NCI-H1694 treated with DMSO at 0.1 percent for 48 hours (cell line): ENCODE results near the gene LYL1.

Experiments used
- DNase-seq: peaks from one replicate; lab custom pipeline; 2025; lab: John Stamatoyannopoulos, UW

LYL1 gene

DNA sequence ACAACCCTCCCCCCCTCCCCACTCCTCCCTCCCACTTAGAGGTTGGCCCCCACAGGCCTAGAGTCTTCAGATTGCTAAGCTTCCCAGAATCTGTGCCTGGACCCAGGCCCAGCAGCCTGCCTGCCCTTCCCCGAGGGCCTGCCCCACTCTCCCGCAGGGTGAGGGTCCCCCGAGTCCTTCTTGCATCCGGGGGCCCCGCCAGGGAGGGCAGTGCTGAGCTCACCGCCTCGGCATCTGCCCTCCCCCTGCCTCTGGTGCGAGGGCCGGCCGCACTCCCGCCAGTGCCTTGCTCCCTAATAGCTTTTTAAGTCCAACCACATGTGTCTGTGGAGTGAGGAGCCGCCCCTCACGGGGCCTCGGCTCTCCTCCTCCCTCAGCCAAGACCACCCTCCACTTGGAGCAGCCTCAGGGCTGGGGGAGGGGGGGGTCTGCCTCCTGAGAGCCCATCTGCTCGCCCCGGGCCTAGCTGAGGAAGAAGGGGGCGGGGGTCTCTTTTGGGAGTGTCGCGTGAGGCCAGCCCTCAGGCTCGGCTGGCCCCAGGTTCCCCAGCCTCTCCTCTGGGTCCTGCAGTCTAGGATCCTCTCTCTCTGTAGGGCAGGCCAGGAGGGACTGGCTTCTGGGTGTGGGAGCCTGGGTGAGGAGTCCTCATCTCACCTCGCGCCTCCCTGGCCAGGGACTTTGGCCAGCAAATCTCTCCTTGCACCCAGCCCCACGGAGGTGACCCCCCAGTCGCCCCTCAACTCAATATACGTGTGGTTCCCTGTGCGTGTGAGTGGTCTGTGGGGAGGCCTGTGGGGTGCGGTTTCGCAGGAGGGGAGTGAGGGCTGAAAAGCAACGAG, 47.2 kb downstream of the LYL1 start:
- DNase-seq, result no peak

DNA sequence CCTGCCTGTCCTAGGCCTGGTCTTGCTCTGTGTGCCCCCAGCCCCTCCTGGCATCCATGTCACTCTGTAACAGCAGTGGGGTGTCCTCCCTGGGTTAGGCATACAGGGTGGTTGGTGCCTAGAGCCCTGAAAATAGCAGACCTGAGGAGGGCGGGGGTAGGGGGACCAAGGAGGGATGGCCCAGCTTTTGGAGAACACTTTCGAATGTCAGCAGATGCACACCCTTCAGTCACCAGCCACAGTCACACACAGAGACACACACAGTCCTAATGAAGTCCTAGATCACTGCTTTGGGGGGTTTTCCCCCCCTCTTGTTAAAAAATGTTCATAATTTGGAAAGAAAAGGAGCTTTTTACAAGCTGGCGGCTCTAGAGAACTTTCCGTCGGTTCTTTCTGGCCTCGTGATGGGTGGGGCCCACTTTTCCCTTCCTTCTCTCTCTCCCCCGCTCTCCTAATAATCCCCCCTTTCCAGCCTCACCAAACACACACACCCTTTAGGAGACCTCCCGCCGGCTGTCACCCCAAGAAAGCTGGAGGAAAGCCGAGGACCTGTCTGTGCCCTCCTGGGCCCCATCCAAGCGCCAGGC, 47.9 kb downstream of the LYL1 start:
- DNase-seq, result no peak

DNA sequence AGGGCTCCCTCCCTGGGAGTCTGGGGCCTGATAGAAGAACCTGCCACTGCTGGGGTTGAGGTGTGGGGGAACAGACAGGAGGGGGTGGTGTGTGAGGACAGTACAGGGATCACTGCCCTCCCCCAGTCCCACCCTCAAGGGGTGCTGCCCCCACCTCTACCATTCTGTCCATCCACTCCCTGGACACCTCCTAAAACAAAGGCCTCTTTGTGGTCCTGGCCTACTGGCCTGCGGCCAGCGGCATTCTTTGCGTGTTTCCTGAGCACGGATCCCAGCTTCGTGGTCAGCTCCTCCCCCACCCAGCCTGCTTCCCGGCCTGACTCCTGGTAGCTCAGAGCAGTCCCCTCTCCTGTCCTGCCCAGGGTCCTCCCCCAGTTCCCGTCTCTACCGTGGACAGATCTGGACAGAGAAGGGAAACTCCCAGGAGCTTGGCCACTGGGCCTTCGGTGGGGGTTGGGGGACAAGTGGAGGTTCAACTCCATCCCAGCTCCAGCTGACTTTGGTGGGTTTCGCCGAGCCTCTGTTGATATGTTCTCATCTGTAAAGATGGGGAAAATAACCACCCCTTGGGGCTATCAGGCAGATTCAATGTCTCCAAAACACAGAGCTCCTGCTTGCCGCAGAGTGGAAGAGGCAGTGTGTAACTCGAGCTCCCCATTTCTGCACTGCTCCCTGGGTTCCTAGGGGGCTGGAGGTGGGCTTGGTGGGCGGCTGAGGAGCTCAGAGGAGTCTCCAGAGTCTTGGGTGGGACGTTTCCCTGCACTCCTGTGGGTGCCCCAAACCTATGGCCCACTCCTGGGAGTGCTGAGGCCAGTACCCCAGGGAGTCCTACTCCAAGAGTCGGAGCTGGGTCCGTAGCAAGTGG, 48.7 kb downstream of the LYL1 start:
- no peak for DNase-seq

DNA sequence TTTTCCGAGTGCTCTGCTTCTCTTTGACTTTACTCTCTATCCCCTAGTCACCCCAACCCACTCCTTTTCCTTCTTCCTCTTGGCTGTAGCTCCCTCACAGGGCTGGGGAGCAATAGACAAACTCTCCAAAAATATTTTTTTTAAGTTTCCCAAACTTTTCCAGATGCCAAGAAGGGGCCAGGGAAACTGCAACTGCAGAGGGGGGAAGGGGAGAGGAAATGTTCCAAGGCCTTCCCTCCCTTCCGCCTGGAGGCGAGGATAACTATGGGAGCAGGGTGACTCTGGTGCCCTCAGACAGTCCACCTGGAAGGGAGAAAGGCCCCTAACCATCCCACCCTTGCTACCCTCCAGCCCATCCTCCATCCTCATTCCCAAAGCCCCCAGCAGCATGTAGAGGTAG, 49.4 kb downstream of the LYL1 start:
- DNase-seq, result no peak

DNA sequence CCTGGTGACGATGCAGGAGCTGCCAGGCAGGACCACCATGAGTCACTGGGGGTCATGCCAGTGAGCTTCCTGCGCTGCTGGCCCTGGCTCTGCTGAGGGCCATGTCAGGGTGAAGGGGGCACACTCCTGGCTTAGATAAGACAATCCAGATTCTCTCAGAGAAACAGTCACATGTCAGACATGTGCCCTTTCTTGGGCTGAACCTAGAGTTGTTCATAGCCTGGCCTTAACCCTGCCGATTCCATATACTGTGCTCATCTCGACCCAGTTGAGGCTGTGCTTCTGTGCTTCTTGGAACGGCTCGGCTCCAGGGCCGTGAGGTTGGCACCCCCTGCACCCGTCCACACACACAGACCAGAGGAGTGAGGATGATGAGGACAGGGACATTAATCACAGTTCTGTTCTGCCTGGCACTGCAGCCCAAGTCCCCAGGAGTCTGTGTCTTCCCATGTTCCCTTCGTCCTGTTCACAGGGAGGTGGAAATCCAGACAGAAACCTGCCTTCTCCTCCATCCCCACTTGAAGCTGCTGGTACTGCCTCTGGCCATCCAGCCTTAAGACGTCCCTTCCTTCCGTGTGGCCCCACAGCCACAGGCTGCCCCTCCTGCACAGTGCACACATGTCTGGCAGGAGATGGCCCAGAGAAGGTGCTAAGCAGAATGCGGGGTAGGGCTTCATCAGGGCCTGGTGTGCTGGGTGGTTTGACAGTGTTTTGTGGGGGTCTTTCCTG, 50.0 kb downstream of the LYL1 start:
- DNase-seq, result no peak

DNA sequence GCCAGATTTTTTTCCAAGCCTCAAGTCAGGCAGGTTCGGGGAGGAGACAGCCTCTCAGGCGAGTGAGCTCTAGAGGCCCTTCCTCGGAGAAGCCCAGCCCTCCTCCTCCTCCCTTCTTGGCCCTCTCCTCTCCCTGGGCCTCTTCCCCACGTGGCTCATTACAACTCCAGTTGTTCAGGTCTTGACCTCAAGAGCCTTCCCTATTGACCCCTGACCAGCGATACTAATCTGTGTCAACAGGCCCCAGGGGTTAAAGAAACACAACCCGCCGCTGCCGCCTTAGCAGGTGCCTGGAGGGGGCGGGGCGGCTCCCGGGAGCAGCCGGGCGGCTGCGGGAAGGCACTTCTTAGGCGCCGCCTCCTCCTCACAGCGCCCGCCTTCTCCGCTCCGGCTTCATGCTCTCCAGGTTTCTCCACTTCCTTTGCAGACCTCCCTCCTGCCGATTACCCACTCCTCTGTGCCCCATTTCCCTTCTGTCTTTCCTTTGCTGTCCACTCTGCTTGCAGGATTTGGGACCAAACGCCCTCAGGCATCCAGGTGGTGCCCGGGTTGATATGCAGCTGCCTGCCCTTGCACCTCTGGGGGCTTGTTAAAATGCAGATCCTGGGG, 51.0 kb downstream of the LYL1 start:
- no peak for DNase-seq

DNA sequence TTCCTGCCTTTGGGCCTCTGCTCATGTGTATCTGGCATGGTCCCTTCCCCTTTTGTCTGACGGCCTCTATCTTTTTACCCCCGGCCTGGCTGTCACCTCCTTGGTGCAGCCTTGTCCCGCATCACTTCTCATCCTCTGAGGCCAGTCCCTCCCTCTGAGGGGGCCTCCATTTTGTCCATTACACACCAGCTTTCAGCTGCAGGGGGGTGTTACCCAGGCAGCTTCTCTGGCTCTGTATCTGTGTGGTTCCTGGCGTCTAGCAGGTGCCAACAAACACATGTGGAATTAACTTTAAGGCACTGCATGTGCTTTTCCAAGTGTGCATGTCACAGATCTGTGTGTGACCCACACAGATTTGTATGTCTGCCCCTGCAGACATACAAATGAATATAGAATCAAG, 52.4 kb downstream of the LYL1 start:
- no peak for DNase-seq
